Naive thymus-derived CD8-positive, alpha-beta T cell (primary cell): Measurements from ENCODE around the gene STK11IP. TPM values are rescaled to one million over a fixed set of nuclear protein-coding genes. Genes with fewer than 3 reads are reported as not detected.

Experiments
- ATAC-seq, 2 donors: fragments of 150-1000 bp; cut with Tn5 transposase in 1 of 2; sonication (Bioruptor Pico), chemical (Tn5 transposase) in 1 of 2; 1 replicate in 1 of 2; 2 replicates in 1 of 2; pipeline ENCODE4 v1.10.0; 2021; ENCODE audit warnings: mild to moderate bottlenecking in 2 of 2, moderate library complexity in 2 of 2
- POLR2A ChIA-PET: fragments of 350-600 bp; sonication (Branson Sonifier 250); formaldehyde crosslinking; loops from one replicate; lab custom pipeline; 2021; ENCODE audit warnings: antibody characterized with exemption; lab: Charles Lee
- DNase-seq, 10 donors: peaks; one replicate each; pipeline versions ENCODE4 v3.0.0 to v3.0.0-alpha.2; 2020 to 2022
- H3K27ac Mint-ChIP-seq, 10 donors: one replicate each; pipeline ENCODE4 v1.8.0; 2020 to 2022; ENCODE audit warnings: mild to moderate bottlenecking in 10 of 10, mixed read lengths in 10 of 10, moderate library complexity in 4 of 10, inconsistent platforms in 1 of 10
- H3K27me3 Mint-ChIP-seq, 5 donors: one replicate each; pipeline ENCODE4 v1.8.0; 2021 to 2022; ENCODE audit warnings: mixed read lengths in 5 of 5
- H3K36me3 Mint-ChIP-seq, 3 donors: one replicate each; pipeline ENCODE4 v1.8.0; 2020 to 2022; ENCODE audit warnings: mixed read lengths in 3 of 3, mild to moderate bottlenecking in 2 of 3, inconsistent platforms in 1 of 3
- H3K4me1 Mint-ChIP-seq, 4 donors: one replicate each; pipeline ENCODE4 v1.8.0; 2021 to 2022; ENCODE audit warnings: mixed read lengths in 4 of 4
- H3K4me3 Mint-ChIP-seq, 10 donors: one replicate each; pipeline ENCODE4 v1.8.0; 2020 to 2022; ENCODE audit warnings: mild to moderate bottlenecking in 10 of 10, mixed read lengths in 10 of 10, moderate library complexity in 6 of 10, inconsistent platforms in 1 of 10
- H3K9me3 Mint-ChIP-seq, 9 donors: one replicate each; pipeline ENCODE4 v1.8.0; 2020 to 2022; ENCODE audit warnings: mixed read lengths in 9 of 9, mild to moderate bottlenecking in 3 of 9, inconsistent platforms in 1 of 9, moderate library complexity in 1 of 9
- polyA plus RNA-seq, 3 donors: library from polyadenylated mRNA; unstranded; fragments of 300-500 nt; fragmentation: Illumina TruSeq; gene quantifications; one replicate each; pipeline ENCODE4 v1.2.3, GENCODE V29; 2021
- total RNA-seq, 8 experiments: library from RNA in 2 of 8; stranded (reverse) in 2 of 8; gene quantifications; one replicate each; pipeline ENCODE4 v1.2.3 and lab custom pipeline; 2021 to 2026

STK11IP gene
- total and polyA plus RNA-seq, 5 experiments from 2014 or later = 5.4 to 50.2 (median 9.3) TPM

DNA sequence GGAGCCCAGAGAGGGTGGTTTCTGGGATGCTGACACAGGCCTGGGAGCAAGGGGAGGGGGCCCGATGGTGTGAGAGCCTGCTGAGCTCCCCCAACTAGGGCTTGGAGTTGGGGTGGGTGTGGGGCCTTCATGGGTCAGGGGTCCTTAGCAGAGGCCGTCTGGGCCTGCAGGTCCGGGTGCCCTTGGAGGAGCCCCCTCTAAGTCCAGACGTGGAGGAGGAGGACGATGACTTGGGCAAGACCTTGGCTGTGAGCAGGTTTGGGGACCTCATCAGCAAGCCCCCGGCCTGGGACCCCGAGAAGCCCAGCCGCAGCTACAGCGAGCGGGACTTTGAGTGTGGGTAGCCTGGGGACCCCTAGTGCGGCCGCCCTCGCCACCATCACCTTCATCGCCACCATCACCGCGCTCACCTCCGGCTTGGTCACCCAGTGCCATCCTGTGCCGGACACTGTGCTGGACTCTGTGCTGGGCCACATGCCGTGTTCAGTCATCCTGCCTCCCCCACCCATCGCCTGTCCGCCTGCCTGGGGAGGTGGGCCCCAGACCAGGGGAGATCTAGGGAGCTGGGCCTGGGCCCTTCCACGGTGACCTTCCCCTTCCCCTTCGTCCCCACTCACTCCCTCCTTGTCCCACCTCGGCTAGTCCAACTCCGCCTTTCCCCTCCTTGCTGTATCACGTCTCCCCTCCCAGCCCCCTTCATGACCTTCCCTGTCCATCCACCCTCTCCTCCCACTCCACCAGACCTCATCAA, 30.8 kb downstream of the STK11IP start:
- Mint-ChIP-seq H3K36me3 (no peaks in the 10 kb centered on the region), H3K4me3 (peak overlapping the region in 9 of 10 donors; percentile 12 to 67 (median 40)), H3K27ac (peak overlapping the region in 1 of 10 donors; percentile 78), H3K9me3 (no peaks in the 10 kb centered on the region), H3K27me3 (peaks cover 7 to 45% (median 27%) of the 10 kb centered on the region in 5 donors), H3K4me1 (peaks cover 3 to 14% (median 7%) of the 10 kb centered on the region in 4 donors)
- POLR2A ChIA-PET = no interaction called here
- no peak for ATAC-seq
- DNase-seq = no peak

DNA sequence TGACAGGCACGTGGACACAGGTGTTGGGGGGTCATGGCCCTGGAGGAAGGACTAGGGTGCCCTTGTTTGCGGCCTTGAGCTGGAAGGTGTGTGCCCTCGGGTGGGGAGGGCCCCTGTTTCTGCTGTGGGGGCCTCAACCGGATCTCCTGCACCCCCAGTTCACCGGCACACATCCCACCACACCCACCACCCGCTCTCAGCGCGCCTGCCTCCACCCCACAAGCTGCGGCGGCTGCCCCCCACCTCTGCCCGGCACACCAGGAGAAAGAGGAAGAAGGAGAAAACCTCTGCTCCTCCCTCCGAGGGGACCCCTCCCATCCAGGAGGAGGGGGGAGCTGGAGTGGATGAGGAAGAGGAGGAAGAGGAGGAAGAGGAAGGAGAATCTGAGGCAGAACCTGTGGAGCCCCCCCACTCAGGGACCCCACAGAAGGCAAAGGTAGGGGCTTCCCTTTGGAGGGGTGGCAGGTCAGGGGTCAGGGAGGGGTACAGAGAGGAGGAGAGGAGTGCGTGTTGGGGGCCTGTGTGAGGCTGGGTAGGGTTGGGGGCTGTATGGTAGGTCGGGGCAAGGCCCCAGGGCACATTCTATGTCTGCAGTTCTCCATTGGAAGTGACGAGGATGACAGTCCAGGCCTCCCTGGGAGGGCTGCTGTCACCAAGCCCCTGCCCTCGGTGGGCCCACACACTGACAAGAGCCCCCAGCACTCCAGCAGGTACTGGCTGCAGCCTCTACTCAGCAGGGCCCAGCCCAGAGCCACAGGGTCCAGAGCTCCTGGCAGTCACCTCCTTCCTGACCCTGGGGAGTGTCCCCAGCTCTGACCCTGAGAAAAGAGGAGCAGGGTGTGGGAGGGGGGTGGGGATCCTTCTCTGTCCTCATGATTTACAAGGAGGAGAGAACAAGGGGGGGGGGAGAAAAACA, 31.6 kb downstream of the STK11IP start:
- DNase-seq (no peak), ATAC-seq (no peak)
- peak overlapping the region in 1 of 10 donors; percentile 78 for H3K27ac Mint-ChIP-seq
- POLR2A ChIA-PET = interaction anchor here (0.6 kb wide), 1 partner anchor 56 kb away, joined by 3 read pairs; no protein-coding TSS in a partner anchor
- peaks cover 3 to 14% (median 7%) of the 10 kb centered on the region in 4 donors for H3K4me1 Mint-ChIP-seq
- no peaks in the 10 kb centered on the region for H3K36me3 Mint-ChIP-seq
- peak overlapping the region in 6 of 10 donors; percentile 12 to 63 (median 28) for H3K4me3 Mint-ChIP-seq
- H3K9me3 Mint-ChIP-seq = no peaks in the 10 kb centered on the region
- peaks cover 7 to 45% (median 27%) of the 10 kb centered on the region in 5 donors for H3K27me3 Mint-ChIP-seq

DNA sequence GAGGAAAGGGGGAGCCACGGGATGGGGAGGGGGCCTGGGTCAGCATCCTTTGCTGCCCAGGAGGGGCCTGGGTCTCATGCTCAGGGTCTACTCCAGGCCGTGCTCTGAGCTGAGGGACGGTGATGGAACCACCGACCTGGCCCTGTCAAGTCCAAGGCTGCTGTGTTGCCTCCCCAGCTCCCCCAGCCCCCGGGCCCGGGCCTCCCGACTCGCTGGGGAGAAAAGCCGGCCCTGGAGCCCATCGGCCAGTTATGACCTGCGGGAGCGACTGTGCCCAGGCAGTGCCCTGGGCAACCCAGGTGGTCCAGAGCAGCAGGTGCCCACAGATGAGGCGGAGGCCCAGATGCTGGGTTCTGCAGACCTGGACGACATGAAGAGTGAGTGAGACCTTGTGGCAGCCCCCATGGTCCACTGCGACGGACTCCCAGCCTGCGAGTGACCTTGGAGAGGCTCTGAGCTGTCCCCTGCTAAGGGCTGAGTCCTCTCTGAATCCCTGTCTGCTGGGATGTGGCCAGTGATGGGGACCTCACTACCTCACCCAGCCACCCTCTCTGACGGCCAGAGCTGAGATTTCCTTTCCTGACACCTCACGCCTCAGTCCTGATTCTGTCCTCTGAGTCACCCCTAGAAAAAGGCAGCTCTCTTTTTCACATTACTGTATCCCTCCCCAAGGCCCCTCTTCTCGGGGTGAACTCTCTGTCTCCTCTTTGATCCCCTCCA, 32.5 kb downstream of the STK11IP start:
- ATAC-seq (no peak), DNase-seq (no peak)
- Mint-ChIP-seq H3K27me3 (peaks cover 7 to 44% (median 27%) of the 10 kb centered on the region in 5 donors), H3K27ac (peak overlapping the region in 1 of 10 donors; percentile 56), H3K36me3 (no peaks in the 10 kb centered on the region), H3K4me3 (peak overlapping the region in 2 of 10 donors; percentile 19 to 26), H3K4me1 (peaks cover 3 to 14% (median 7%) of the 10 kb centered on the region in 4 donors), H3K9me3 (no peaks in the 10 kb centered on the region)
- POLR2A ChIA-PET = no interaction called here

DNA sequence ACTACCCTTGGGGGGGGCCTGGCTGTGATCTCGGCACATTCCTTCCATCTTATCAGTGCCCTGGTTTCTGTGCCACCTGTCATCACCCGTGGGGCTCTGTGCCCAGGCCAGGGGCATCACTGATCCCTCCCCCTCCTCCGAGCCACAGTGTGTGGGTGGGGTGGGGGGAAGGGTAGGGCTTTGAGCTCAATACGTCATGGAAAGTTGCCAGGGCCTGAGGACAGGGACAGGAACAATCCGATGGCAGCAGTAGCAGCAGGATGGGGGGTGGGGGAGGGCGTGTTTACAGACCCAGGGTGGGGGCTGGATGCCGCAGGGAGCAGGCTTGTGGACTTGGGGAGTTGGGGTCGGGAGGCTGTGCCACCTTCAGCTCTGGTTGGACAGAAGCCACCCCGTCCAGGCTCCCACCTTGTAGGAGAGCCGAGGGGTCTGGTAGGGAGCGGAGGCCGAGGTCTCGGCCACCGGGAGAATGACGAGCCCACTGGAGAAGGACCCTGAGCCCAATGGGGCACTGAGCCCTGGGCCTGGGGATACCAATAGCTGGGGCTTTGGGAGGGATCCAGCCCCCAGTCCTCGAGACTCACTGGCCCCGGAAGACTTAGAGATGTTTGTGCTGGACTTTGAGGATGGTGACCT, 33.2 kb downstream of the STK11IP start:
- Mint-ChIP-seq H3K27me3 (peaks cover 8 to 46% (median 27%) of the 10 kb centered on the region in 5 donors), H3K36me3 (no peaks in the 10 kb centered on the region), H3K4me3 (peak overlapping the region in 2 of 10 donors; percentile 19 to 26), H3K27ac (no peak overlapping the region), H3K9me3 (no peaks in the 10 kb centered on the region), H3K4me1 (peaks cover 3 to 14% (median 7%) of the 10 kb centered on the region in 4 donors)
- ATAC-seq (no peak), DNase-seq (no peak)
- POLR2A ChIA-PET = no interaction called here

DNA sequence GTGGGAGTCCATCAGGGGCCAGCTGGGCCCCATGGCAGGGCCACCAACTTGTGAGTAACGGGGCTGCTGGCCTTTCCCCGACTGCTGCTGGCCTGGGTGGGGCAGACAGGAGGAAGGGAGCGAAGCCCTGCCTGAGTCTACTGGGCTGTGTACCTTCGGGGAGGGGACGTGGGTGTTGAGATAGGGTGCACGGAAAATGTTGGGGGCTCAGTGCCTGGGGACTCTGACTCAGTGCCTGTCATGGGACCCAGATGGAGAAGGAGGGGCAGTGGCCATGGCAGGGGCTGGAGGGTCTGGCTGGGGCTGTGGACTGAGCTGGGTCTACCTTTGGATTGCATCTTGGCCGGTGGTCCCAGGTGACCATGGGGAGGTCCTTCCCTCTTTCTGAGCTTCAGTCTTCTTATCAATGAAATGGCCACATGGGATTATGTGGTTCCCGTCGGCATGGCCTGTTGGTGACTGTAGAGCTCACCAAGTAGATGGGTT, 33.8 kb downstream of the STK11IP start:
- Mint-ChIP-seq H3K27me3 (peaks cover 7 to 47% (median 29%) of the 10 kb centered on the region in 5 donors), H3K36me3 (no peaks in the 10 kb centered on the region), H3K4me1 (peaks cover 3 to 14% (median 7%) of the 10 kb centered on the region in 4 donors), H3K27ac (no peak overlapping the region), H3K4me3 (no peak overlapping the region), H3K9me3 (no peaks in the 10 kb centered on the region)
- POLR2A ChIA-PET = no interaction called here
- ATAC-seq (no peak), DNase-seq (no peak)

DNA sequence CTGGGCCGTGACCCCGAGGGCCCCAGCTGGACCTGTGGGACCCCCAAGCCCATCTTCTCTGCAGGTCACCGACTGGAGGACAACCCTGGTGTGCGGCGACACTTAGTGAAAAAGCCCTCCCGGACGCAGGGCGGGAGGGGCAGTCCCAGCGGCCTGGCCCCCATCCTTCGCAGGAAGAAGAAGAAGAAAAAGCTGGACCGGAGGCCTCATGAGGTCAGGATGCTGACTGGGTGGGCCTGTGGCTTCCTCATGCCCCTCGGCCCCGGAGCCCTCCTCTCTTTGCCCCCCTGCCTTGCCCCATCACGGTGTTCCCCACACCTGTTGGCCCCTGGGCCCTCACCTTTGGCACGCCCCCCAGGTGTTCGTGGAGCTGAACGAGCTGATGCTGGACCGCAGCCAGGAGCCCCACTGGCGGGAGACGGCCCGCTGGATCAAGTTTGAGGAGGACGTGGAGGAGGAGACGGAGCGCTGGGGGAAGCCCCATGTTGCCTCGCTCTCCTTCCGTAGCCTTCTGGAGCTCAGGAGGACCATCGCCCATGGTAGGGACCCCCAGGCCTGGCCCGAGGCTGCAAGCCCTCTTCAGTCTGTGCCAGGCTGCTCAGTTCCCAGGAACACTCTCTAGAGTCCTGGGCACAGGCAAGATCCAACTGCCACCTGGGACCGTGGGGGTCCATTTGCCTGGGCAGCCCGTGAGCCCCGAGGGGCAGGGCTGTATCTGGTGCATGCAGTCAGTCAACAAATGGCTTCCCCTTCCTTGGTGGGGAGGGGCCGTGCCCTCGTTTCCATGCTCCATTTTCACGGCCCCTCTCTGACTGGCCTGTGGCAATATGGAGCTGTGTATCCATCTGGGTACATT, 34.5 kb downstream of the STK11IP start:
- no peak overlapping the region for H3K4me3 Mint-ChIP-seq
- DNase-seq = peak in 1 of 10 donors; percentile 14
- peaks cover 3 to 47% (median 29%) of the 10 kb centered on the region in 5 donors for H3K27me3 Mint-ChIP-seq
- no peak overlapping the region for H3K27ac Mint-ChIP-seq
- H3K36me3 Mint-ChIP-seq = no peaks in the 10 kb centered on the region
- ATAC-seq = no peak
- peaks cover 0 to 7% (median under 1%) of the 10 kb centered on the region in 4 donors for H3K4me1 Mint-ChIP-seq
- no peaks in the 10 kb centered on the region for H3K9me3 Mint-ChIP-seq
- POLR2A ChIA-PET = no interaction called here

DNA sequence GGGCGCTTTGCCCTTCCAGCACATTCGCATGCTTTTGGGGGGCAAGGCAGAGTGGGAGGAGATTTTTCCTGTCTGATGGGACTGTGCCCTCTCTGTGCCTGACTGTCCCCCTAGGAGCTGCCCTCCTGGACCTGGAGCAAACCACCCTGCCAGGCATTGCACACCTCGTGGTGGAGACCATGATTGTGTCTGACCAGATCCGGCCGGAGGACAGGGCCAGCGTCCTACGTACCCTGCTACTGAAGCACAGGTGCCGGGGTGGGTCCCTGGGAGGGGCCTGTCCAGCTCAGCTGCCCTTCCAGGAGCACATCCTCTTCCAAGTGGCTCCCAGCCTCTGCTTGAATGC, 35.1 kb downstream of the STK11IP start:
- POLR2A ChIA-PET = no interaction called here
- Mint-ChIP-seq H3K36me3 (no peaks in the 10 kb centered on the region), H3K4me1 (peaks cover 0 to 6% (median under 1%) of the 10 kb centered on the region in 4 donors), H3K27me3 (peaks cover 4 to 51% (median 32%) of the 10 kb centered on the region in 5 donors), H3K4me3 (no peak overlapping the region), H3K27ac (no peak overlapping the region), H3K9me3 (no peaks in the 10 kb centered on the region)
- DNase-seq = peak in 1 of 10 donors; percentile 11
- ATAC-seq = no peak

DNA sequence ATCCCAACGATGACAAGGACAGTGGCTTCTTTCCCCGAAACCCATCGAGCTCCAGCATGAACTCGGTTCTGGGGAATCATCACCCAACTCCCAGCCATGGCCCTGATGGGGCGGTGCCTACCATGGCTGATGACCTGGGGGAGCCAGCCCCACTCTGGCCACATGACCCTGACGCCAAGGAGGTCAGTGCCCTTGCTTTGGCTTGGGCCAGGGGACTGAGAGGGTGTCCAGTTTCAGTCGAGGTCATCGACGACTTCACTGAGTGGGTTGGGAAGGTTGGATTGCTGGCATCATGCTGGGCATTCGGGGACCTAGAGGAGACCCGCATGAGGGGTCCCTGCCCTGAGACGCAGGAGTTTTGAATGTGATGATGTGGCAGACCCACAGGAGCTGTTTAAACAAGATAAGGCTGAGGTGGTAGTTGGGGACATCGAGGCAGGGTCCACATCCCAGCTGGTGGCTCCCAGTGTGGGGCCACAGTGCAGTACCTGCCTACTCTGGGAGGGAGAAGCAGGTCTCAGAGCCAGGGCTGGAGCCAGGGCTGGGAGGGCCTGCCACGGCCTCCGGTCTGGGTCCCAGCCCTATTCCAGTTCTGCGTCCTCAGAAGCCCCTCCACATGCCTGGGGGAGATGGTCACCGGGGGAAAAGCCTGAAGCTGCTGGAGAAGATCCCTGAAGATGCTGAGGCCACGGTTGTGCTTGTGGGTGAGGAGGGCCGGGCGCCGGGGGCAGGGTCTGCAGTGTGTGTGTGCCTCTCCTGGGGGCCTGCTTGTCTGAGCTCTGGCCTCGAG, 35.8 kb downstream of the STK11IP start:
- POLR2A ChIA-PET = no interaction called here
- peak in 1 of 10 donors; percentile 8 for DNase-seq
- no peaks in the 10 kb centered on the region for H3K9me3 Mint-ChIP-seq
- peak overlapping the region in 1 of 10 donors; percentile 67 for H3K27ac Mint-ChIP-seq
- no peak overlapping the region for H3K4me3 Mint-ChIP-seq
- peaks cover 4 to 50% (median 31%) of the 10 kb centered on the region in 5 donors for H3K27me3 Mint-ChIP-seq
- no peak for ATAC-seq
- peaks cover 0 to 6% (median under 1%) of the 10 kb centered on the region in 4 donors for H3K4me1 Mint-ChIP-seq
- no peaks in the 10 kb centered on the region for H3K36me3 Mint-ChIP-seq

DNA sequence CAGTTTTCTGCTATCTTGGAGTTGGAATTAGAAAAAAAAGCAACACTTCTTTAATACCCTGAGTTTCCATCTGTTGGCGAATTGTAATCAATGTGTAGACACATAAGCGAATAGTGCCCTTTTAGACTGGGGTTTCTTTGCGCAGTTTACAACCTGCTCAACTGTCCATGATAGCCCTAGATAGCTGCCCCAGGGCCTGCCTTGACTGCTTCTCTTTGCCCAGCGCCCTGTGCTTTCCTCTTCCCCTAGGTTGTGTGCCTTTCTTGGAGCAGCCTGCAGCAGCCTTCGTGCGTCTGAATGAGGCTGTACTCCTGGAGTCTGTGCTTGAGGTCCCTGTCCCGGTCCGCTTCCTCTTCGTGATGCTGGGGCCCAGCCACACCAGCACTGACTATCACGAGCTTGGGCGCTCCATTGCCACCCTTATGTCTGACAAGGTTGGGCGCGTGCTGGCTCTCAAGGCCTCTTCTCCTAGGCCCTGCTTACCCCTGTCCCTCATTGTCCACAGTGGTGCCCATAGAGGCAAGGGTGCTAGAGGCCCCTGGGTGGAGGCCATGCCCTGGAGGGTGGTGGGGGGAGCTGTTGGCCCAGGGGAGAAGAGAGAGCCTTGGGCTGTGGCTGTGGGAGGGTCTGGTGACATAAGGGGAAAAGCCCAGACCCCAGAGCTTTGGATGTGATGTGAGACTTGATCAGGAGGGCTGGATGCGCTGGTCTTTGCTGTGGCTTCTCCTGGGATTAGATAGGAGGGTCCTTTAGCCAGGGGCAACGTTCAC, 36.7 kb downstream of the STK11IP start:
- POLR2A ChIA-PET = no interaction called here
- no peak overlapping the region for H3K4me3 Mint-ChIP-seq
- no peak for ATAC-seq
- peaks cover 4 to 42% (median 22%) of the 10 kb centered on the region in 5 donors for H3K27me3 Mint-ChIP-seq
- DNase-seq = no peak
- peaks cover 0 to 6% (median 3%) of the 10 kb centered on the region in 4 donors for H3K4me1 Mint-ChIP-seq
- H3K36me3 Mint-ChIP-seq = no peaks in the 10 kb centered on the region
- H3K27ac Mint-ChIP-seq = peak overlapping the region in 1 of 10 donors; percentile 67
- H3K9me3 Mint-ChIP-seq = no peaks in the 10 kb centered on the region
